ENCODE results near the gene MLPH.

GRCh38 chr2:237495521-237496117, 8.6 kb downstream of the MLPH start:
- TF ChIP-seq TAF1 (conservative IDR thresholded peaks at IDR 0.05) (no peak), HNF4G (IDR thresholded peaks at IDR 0.05) (no peak), RAD21 (IDR thresholded peaks at IDR 0.05) (no peak), EGR1 (IDR thresholded peaks at IDR 0.05; ENCODE audit: low read depth in 2 of 2) (no peak), YY1 (IDR thresholded peaks at IDR 0.05) (no peak), JUND (IDR thresholded peaks at IDR 0.05) (no peak), HNF4A (conservative IDR thresholded peaks at IDR 0.05) (no peak), GABPA (IDR thresholded peaks at IDR 0.05 in 1 of 2, conservative IDR thresholded peaks at IDR 0.05 in 1 of 2) (no peak)
- TF ChIP-seq, protein P1, sequence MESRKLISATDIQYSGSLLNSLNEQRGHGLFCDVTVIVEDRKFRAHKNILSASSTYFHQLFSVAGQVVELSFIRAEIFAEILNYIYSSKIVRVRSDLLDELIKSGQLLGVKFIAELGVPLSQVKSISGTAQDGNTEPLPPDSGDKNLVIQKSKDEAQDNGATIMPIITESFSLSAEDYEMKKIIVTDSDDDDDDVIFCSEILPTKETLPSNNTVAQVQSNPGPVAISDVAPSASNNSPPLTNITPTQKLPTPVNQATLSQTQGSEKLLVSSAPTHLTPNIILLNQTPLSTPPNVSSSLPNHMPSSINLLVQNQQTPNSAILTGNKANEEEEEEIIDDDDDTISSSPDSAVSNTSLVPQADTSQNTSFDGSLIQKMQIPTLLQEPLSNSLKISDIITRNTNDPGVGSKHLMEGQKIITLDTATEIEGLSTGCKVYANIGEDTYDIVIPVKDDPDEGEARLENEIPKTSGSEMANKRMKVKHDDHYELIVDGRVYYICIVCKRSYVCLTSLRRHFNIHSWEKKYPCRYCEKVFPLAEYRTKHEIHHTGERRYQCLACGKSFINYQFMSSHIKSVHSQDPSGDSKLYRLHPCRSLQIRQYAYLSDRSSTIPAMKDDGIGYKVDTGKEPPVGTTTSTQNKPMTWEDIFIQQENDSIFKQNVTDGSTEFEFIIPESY (IDR thresholded peaks at IDR 0.05), result no peak
- TF ChIP-seq, protein P2, sequence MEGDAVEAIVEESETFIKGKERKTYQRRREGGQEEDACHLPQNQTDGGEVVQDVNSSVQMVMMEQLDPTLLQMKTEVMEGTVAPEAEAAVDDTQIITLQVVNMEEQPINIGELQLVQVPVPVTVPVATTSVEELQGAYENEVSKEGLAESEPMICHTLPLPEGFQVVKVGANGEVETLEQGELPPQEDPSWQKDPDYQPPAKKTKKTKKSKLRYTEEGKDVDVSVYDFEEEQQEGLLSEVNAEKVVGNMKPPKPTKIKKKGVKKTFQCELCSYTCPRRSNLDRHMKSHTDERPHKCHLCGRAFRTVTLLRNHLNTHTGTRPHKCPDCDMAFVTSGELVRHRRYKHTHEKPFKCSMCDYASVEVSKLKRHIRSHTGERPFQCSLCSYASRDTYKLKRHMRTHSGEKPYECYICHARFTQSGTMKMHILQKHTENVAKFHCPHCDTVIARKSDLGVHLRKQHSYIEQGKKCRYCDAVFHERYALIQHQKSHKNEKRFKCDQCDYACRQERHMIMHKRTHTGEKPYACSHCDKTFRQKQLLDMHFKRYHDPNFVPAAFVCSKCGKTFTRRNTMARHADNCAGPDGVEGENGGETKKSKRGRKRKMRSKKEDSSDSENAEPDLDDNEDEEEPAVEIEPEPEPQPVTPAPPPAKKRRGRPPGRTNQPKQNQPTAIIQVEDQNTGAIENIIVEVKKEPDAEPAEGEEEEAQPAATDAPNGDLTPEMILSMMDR (IDR thresholded peaks at IDR 0.05; ENCODE audit: low read depth, low read length, missing input control), result no peak
- TF ChIP-seq, protein P3, sequence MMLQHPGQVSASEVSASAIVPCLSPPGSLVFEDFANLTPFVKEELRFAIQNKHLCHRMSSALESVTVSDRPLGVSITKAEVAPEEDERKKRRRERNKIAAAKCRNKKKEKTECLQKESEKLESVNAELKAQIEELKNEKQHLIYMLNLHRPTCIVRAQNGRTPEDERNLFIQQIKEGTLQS (IDR thresholded peaks at IDR 0.05), result no peak
- TF ChIP-seq, protein P4, sequence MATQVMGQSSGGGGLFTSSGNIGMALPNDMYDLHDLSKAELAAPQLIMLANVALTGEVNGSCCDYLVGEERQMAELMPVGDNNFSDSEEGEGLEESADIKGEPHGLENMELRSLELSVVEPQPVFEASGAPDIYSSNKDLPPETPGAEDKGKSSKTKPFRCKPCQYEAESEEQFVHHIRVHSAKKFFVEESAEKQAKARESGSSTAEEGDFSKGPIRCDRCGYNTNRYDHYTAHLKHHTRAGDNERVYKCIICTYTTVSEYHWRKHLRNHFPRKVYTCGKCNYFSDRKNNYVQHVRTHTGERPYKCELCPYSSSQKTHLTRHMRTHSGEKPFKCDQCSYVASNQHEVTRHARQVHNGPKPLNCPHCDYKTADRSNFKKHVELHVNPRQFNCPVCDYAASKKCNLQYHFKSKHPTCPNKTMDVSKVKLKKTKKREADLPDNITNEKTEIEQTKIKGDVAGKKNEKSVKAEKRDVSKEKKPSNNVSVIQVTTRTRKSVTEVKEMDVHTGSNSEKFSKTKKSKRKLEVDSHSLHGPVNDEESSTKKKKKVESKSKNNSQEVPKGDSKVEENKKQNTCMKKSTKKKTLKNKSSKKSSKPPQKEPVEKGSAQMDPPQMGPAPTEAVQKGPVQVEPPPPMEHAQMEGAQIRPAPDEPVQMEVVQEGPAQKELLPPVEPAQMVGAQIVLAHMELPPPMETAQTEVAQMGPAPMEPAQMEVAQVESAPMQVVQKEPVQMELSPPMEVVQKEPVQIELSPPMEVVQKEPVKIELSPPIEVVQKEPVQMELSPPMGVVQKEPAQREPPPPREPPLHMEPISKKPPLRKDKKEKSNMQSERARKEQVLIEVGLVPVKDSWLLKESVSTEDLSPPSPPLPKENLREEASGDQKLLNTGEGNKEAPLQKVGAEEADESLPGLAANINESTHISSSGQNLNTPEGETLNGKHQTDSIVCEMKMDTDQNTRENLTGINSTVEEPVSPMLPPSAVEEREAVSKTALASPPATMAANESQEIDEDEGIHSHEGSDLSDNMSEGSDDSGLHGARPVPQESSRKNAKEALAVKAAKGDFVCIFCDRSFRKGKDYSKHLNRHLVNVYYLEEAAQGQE (IDR thresholded peaks at IDR 0.05), result no peak
- TF ChIP-seq, protein P5, sequence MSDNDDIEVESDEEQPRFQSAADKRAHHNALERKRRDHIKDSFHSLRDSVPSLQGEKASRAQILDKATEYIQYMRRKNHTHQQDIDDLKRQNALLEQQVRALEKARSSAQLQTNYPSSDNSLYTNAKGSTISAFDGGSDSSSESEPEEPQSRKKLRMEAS (IDR thresholded peaks at IDR 0.05), result no peak
